Endometrium (tissue), 2 donors: ENCODE measurements around the gene ZNF148.

Experiments used
- FAIRE-seq: peaks from 2 replicates; lab custom pipeline; 2012; peaks lifted over from hg19 to GRCh38; lab: Jason Lieb, UNC
- donor health status: control.
- donor health status: control.

ZNF148 gene

DNA sequence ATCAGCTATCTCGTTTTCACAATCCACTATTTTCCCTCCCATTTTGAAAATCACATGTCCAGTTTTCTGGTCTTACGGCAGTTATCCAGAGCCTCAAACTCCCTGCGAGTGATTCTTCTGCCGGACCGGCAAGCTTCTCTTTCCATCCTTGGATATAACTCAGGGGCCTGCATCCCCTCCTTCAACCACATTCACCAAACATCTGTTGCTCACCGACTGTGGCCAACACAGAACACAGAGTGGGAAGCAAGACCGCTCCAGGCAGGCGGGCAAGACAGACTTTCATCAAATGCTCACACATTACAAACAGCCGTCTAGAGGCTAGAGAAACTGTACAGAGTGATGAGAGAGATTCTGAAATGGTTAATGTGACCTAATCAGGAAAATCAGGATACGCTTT, 154.9 kb downstream of the ZNF148 start:
- FAIRE-seq = no peak

DNA sequence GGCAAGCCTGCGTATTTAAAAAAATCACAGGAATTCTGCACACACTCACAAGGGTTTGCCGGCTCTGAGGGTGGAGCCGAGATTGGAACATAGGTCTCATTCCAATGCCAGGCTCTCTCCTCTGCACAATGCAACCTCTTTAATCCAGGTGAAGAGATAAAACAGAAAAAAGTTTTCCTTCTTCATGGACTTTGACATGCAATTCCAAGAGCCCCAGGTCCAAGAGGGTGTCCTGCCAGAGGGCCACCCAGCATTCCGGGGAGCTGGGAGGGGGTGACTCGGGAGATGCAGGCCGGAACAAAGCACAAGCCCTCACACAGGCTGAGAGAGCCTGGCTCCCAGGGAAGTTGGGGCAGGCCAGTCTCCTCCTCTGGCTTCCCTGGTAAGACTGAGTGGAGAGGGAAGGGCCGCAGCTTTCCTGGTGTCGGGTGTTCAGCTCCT, 155.8 kb downstream of the ZNF148 start:
- FAIRE-seq = no peak

DNA sequence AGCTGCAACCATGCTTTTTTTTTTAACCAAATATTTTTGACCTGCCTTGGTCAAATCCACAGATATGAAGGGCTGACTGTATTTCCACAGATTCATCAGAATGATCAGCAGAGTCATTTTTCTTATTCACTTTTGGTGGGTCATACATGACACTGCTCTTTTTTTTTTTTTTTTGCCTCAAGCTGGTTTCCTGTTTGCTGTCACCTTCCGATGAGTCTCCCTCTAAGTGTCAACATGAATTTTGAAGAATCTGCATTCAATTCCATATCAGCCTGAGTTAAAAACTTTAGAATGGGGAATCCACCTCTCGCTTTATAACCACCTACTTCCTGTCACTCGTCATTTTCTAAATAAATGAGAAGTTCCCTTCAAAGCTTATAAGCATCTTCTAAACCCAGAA, 160.4 kb downstream of the ZNF148 start:
- FAIRE-seq = no peak

DNA sequence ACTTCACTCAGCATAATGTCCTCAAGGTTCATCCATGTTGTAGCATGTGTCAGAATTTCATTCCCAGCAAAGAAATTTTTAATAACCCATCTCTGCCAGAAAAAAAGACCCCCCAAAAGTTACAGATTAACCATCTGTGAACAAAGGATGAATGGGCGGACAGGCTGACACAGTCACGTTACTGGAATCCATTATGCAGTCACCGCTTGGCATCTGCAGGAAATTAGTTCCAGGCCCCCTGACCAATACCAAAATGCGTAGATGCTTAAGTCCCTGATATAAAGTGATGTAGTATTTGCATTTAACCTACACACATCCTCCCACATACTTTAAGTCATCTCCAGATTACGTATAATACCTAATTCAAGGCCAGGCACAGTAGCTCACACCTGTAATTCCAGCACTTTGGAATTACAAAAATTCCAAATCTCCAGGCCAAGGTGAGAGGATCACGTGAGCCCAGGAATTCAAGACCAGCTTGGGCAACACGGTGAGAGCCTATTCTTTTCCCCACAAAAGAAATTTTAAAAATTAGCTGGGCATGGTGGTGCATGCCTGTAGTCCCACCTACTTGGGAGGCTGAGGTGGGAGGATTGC, 161.1 kb downstream of the ZNF148 start:
- no peak for FAIRE-seq

DNA sequence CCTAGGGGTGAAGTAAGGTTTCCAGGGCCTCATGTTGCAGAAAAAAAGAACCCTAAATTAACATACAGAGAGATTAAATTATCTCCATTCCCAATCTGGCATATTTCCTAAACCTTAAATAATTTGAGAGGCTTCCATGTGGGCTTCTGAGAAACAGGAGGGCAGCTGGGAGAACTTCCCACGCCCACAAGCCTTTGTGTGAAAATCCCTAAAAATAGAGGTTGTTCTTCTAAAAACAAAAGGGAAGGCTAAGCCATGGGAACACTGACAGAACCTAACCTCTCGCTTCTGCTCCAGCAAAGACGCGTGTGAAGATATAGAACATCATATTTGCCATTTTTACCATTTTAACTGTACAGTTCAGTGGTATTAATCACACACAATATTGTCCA, 161.8 kb downstream of the ZNF148 start:
- FAIRE-seq = no peak

DNA sequence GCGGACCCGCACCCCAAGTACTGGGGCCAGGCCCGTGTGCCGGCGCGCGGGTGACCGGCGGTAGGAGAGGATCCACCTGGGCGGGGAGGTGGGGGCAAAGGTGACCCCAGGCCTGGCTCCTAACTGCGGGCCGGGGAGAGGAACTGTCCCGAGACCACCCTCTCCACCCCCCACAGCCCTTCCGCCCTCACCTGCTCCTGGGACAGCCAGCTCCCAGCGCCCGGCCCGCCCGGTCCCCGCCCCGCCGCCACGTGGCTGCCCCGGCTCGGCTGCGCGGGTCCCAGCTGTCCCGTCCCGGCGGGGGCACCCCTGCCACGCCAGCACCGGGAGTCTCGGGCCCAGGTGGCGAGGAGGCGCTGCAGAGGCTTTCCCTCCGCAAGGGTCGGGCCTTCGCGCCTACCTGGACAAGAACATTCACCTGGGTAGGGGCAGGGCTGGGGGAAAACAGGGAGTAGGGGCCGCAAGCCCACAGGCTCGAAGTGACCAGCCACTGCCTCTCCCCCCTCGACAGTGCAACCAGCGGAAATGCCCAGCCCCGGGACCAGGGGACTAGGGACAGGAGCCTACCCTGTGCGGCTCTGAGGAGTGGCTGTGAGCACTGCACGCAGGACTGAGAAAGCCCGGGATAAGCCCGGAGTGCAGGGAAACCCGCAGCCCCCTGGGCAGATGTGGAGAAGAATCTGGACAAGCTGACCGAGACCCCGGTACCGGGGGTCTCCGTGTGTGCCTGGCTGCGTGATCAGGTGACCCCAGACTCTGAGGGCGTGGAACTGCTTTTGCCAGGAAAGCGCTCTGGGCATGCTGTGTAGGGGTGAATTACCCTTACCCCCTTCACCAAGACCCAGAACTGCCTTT, 162.4 kb downstream of the ZNF148 start, which contains the start of gene SLC12A8:
TSS of gene SLC12A8 (minus strand) at position 240 of the 855 bp plus-strand sequence. CDS start 1,399 bp downstream, outside the sequence.
- FAIRE-seq = no peak

DNA sequence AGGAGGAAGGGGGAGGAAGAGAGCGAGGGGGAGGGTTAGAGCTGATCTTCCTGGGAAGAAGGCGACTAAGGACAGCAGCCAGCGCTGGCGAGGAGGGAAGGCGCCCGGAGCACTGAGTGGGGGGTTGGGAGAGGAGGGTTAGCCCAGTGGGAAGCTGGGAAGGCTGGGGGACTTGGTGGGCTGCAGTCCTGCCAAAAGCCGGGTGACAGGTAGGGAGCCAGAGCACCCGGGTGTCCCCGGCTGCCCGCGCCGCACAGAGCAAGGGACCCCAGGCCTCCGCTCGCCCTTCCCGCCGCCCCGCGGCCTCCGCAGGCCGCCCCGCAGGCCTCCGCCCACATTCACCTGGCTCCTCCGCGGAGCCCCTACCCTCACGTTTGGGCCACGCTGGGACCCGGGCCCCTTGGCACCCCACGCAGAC, 163.0 kb downstream of the ZNF148 start:
- FAIRE-seq = no peak

DNA sequence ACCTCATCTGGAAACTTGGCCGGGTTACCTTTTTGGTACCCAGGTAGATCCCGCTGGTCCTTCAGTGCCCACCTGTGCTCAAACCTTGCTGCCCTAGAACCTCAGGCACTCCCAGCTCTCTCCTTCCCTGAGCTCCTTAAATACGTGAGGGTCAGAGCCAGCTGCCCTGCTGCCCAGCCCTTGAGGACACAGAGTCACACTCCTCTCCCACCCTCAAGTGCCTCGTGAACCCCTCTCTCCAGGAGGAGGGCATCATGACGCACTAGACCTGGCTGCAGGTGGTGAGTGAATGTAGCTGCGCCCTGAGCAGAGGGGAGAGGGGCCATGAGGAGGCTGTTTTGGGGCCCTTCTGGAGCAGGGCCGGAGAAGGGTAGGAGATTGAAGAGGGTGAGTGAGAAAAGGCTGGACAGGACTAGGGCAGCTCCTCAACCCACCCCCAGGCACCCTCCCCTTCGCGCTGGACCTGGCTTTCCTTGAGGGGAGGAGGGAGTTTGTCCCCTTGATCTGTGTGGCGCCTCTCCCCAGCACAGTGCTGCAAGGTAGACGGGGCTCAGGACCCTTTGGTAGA, 163.5 kb downstream of the ZNF148 start:
- no peak for FAIRE-seq

DNA sequence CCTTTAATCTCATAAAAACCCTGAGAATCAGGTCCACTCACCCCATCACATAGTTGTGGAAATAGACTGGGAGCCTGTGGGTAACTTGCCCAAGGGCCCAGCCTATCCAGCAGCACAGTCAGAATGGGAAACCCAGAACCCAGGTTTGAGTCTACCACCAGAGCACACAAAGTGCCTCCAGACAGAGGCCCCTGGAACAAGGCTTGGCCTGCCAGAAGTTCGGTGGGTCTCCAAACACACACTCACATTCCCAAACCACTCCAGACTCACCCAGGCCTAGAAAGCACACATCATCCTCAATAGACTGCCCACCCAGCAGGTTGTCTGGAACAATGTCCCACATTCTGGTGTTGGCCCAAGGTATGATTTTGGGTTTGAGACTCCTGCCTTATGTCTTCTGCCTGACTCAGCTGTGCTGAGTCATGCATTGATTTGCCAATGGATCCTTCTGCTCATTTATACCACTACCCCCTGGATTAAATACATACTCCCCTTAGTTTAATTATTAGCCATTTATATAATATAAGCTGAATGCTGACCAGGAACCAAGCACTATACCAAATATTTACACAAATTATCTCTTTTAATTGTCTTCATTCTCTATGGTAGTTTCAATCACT, 167.1 kb downstream of the ZNF148 start:
- FAIRE-seq = no peak

DNA sequence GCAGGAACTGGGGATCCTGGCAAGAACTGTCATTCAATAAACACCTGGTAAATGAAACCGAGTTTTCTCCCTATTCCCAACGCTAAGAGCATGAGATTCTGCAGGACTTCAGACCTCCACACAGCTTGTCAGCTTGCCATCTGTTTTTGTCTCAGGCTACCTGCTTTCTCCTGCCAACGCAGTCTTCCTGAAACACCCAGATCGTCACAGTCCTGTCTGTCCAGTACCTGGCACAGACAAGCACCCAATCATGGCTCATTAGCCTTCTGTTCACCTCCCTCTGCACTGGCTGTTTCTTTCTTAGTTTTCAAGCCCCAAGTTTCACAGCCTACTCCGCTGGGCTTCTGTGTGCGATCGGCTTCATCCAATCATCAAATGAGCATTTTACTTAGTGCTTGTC, 167.6 kb downstream of the ZNF148 start:
- no peak for FAIRE-seq

DNA sequence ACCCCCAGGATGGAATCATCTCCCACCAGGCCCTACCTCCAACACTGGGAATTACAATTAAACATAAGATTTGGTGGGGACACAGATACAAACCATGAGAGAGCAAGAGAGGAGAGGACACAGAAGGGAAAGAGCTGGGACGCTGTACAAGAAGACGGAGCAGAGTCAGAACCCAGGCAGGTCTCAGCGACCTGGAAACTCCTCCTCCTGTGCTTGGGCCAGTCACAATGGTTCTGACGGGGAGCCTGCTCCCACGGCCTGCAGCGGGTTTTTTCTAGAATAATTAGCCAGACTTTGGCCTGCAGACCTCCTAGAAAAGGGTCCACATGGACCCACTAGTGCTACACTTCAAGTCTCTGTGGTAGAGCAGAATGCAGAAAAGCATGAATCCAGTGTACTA, 168.2 kb downstream of the ZNF148 start:
- no peak for FAIRE-seq

DNA sequence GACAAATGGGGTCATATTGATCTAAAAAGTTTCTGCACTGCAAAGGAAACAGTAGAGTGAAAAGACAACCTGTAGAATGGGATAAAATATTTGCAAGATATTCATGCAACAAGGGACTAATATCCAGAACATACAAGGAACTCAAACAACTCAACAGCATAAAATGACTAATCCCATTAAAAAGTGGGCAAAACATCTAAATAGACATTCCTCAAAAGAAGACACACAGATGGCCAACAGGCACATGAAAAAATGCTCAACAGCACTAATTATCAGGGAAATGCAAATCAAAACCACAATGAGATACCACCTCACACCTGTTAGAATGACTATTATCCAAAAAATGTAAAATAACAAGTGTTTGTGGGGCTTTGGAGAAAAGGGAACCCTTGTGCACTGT, 171.4 kb downstream of the ZNF148 start:
- no peak for FAIRE-seq

DNA sequence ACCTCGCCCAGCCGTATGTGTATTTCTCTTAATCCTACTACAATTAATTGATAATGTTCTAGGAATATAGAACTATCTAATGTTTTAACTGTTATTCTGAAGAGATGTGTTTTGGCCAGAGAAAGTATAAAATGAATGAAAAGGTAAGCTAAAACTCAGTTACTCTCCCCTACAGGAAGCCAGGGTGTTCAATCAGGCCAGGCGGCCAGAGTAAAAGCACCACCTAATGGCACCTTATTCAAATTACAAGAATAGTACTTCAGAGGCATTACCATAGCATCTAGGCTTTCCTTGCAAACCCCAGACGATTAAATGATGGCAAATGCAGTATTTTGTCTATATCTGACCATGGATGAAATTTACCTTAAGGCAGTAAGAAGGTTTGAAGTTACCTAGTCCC, 172.9 kb downstream of the ZNF148 start:
- FAIRE-seq = no peak

DNA sequence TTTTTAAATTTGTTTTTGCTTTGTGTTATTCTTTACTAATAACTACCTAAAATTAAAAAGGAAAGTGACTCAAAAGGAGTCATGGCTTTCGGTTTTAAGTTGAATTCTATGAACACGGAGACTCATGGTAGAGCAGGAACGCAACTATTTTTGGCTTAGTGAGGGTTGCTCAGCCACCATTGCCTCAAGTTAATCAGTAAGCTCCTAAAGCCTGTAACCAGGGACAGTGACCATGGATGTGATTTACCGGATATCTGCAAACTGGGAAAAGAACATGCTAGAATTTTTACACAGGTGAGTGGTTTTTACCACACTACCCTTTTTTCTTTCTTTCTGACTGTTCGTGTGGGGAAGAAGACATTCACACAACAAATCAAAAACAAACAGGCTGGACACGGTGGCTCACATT, 174.4 kb downstream of the ZNF148 start:
- FAIRE-seq = no peak

DNA sequence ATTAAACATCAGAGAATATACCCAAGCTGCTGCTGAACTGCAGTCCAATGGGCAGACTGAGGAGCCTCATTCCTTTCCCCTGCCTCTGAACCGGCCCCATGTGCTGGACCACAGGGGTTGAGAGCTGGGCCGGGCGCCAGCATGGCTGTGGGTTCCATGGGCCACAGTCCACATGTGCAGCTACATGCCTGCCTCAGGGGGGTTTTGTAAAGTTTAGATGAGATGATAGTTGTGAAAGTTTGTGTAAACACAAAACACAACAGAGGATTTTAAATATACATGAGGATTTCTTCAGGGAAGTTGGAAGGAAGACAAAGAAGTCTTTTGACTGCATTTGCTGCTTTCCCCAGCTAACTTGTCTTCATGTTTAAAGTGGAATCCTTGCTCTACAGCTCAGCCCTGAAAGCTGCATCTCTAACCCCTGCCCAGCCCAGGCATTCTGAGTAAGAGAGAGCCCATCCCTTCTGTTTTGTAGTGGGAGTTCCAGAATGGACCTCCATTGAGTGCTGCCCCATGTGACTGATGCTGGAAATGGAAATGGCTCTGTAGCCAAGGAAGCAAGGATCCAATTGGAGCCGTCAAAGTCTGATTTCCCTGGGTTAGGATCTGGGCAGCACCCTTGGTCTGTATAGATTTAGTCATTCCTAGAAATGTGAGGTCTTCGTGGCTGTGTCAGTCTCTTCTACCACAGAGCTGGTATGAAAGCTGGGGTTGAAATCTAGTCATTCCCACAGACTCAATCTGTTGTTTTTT, 180.1 kb downstream of the ZNF148 start:
- FAIRE-seq = no peak

DNA sequence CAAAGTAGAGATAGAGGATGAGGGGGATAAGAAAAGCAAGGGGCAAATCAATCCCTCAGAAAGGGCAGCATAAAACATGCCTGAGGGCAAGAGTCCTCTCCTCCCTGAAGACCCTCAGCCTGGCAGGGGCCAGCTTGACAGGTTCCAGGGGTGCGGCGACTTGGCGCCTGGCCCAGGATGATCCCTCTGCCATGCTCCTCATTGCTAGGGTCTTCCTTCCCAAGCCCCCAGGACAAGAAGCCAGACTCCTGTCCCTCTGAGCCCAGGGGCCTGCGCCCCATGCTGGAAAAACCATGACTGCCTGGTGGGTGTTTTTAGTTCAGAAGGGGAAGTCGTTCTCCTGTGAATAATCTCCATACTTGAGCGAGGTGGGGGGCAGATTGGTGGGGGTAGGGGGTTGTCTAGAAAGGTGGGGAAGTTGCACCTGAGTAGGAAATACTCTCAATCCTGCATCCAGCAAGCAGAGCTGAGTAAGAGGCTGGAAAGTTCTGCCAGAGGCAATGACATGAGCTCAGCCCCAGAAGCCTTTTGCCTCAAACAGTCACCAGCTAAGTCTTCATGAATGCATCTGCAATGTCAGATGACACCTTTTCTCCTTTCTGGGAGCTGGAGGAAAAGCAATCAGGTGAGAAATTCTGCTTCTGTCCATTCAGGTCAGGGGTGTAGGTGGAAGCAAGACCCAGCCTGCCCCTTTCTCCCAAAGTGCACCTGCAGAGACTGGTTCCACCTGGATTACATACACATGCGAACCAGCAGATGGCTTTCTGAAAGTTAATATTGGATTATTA, 180.9 kb downstream of the ZNF148 start:
- no peak for FAIRE-seq

DNA sequence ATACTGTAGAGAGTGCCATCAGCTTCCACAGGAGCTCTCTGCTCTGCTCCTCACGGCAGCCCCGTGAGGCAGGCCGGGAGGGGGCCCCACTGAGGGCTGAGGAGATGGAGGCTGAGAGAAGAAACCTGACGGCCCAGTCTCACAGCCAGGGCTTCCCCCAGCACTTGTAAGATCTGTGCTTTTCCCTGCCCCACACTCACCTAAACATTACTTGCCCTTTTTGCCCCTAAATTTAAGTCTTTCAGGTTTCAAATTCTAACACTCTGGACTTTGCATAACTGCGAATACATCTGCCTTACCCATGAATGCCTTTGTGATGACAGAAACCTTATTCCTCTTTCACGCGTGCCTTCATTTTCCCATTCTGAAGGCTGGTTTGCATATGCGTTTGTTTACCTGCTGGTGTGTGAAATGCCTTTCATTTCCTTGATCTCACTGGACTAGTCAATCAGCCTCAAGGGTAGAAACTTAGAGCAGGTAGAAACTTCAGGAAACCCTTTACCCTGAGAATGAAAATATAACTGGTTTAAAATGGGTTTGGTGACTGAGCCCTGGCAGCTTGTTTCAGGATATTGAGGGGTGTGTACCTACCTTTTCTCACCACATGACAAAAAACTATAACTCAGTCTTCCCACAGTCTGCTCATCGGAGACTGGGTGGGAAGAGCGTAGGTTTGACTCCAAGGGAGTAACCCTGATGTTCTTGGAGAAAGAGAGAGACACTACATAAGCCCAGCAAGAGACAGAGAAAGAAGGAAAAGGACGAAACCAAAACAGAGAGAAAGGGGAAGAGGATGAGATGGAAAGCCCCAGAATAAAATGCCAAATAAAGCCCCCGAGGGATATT, 182.7 kb downstream of the ZNF148 start:
- FAIRE-seq = no peak

DNA sequence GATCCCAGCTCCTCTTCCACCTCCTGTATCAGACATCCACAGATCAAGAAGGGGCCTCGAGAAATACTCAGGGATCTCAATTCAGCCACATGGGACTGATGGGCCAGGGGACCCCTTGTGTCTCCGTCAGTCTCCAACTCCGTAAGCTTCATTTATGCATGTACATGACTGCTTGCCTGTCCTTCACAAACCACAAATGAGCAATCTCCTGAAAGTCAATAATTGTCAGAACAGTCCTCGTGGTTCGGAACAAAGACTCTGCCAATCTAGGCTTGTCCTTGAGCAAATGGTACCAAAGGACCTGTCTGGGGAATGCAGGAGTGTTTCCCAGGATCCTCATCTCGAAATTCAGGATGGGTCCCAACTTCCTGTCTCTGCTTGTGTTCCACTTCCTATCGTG, 183.4 kb downstream of the ZNF148 start:
- no peak for FAIRE-seq

DNA sequence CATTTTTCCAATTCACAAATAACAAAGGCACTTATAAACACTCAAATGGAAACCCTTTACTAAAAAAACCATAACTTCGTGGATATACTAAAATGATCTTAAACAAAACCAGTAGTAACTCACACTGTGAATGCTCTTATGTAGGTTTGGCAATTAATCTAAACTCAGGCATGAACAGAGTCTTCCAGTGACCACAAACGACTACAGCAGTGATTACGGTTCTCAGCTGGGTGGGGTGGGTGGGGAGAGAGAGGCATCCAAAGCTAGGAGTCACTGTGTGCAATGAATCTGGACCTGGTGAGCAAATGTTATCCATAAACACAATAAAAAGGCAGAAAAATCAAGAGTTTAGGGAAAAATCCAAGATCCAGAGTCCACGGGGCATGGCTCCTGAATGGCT, 183.9 kb downstream of the ZNF148 start:
- no peak for FAIRE-seq

DNA sequence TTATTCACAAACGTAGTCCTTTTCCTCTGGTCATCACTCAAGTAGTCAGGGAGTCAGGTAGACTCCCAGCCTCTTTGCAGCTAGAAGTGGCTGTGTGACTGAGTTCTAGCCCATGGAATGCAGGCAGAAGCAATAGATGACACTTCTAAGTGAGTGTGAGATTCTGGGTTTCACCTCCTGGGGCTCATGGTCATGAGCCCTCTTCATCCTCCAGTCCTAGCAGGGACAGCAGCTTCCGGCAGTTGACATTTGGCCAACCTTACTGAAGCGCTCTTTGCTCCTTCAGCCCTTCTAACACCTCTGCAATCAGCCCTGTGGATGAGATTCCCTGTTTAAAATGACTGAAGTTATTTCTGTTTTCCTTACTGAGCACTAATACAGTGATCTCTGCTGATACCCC, 184.3 kb downstream of the ZNF148 start:
- FAIRE-seq = no peak
